CD14-positive monocyte (primary cell): ENCODE results near the gene PEA15. TPM values are rescaled to one million over a fixed set of nuclear protein-coding genes. Genes with fewer than 3 reads are reported as not detected.

Experiments
- DNase-seq, 3 donors: peaks; one replicate each; pipeline ENCODE4 v3.0.0-alpha.2; 2011 to 2022
- H2AFZ ChIP-seq: 2 replicates; pipeline ENCODE4 v1.6.0; 2012; ENCODE audit warnings: mild to moderate bottlenecking, low read depth, low read length, inconsistent platforms; ENCODE audit not compliant: insufficient read depth, poor library complexity, severe bottlenecking
- H3K27ac ChIP-seq, 2 donors: 1 replicate in 1 of 2; 2 replicates in 1 of 2; pipeline ENCODE4 v1.5.1; 2012 to 2013; ENCODE audit warnings: low read length in 2 of 2, control low read depth in 1 of 2, inconsistent platforms in 1 of 2, low read depth in 1 of 2, mild to moderate bottlenecking in 1 of 2
- H3K27me3 ChIP-seq, 2 donors: one replicate each; pipeline versions ENCODE4 v1.6.0 to v1.6.1; 2011 to 2013; ENCODE audit warnings: low read length in 2 of 2; ENCODE audit not compliant: control insufficient read depth in 2 of 2, insufficient read depth in 2 of 2
- H3K36me3 ChIP-seq, 2 donors: replicated peaks in 1 of 2; 1 replicate in 1 of 2; 2 replicates in 1 of 2; pipeline versions ENCODE4 v1.5.1 to v1.6.1; 2012 to 2013; ENCODE audit warnings: low read length in 2 of 2, control low read depth in 1 of 2, inconsistent platforms in 1 of 2, mild to moderate bottlenecking in 1 of 2; ENCODE audit not compliant: insufficient read depth in 2 of 2, control insufficient read depth in 1 of 2
- H3K4me1 ChIP-seq, 2 donors: 1 replicate in 1 of 2; 2 replicates in 1 of 2; pipeline versions ENCODE4 v1.5.1 to v1.6.1; 2012 to 2013; ENCODE audit warnings: low read length in 2 of 2, control low read depth in 1 of 2, inconsistent platforms in 1 of 2, mild to moderate bottlenecking in 1 of 2, moderate library complexity in 1 of 2; ENCODE audit not compliant: insufficient read depth in 2 of 2, control insufficient read depth in 1 of 2
- H3K4me2 ChIP-seq: replicated peaks from 2 replicates; pipeline ENCODE3; 2012; ENCODE audit warnings: low read length, moderate library complexity, mild to moderate bottlenecking; ENCODE audit not compliant: poor library complexity, severe bottlenecking; ENCODE audit errors: extremely low read depth
- H3K4me3 ChIP-seq, 3 experiments: fragments of 200-600 bp in 1 of 3; sonication (generic) in 1 of 3; replicated peaks in 1 of 3; 1 replicate in 2 of 3; 2 replicates in 1 of 3; pipeline ENCODE4 v1.5.1; 2011 to 2013; ENCODE audit warnings: low read length in 3 of 3, mild to moderate bottlenecking in 3 of 3, control low read depth in 2 of 3, low read depth in 2 of 3, inconsistent platforms in 1 of 3, moderate library complexity in 1 of 3
- H3K79me2 ChIP-seq: 2 replicates; pipeline ENCODE4 v1.6.0; 2012; ENCODE audit warnings: mild to moderate bottlenecking, control low read depth, inconsistent platforms, low read length, moderate library complexity; ENCODE audit not compliant: insufficient read depth
- H3K9ac ChIP-seq: 2 replicates; pipeline ENCODE4 v1.6.0; 2017; ENCODE audit warnings: low read length, mild to moderate bottlenecking; ENCODE audit not compliant: insufficient read depth, poor library complexity, severe bottlenecking
- H3K9me3 ChIP-seq, 2 donors: replicated peaks in 1 of 2; 1 replicate in 1 of 2; 2 replicates in 1 of 2; pipeline versions ENCODE4 v1.5.1 to v1.6.1; 2012 to 2013; ENCODE audit warnings: low read length in 2 of 2, control low read depth in 1 of 2; ENCODE audit not compliant: control insufficient read depth in 1 of 2, insufficient read depth in 1 of 2
- H4K20me1 ChIP-seq: 2 replicates; pipeline ENCODE4 v1.6.0; 2012; ENCODE audit warnings: mild to moderate bottlenecking, low read length, control low read depth, moderate library complexity; ENCODE audit not compliant: insufficient read depth
- H3K27ac Mint-ChIP-seq, 7 donors: one replicate each; pipeline ENCODE4 v1.8.0; 2020; ENCODE audit warnings: mild to moderate bottlenecking in 7 of 7, mixed read lengths in 7 of 7, moderate library complexity in 6 of 7, inconsistent platforms in 2 of 7
- H3K27me3 Mint-ChIP-seq, 3 donors: one replicate each; pipeline ENCODE4 v1.8.0; 2021 to 2022; ENCODE audit warnings: low read depth in 3 of 3, mild to moderate bottlenecking in 3 of 3, mixed read lengths in 3 of 3, moderate library complexity in 3 of 3, inconsistent platforms in 1 of 3
- H3K36me3 Mint-ChIP-seq, 2 donors: one replicate each; pipeline ENCODE4 v1.8.0; 2020; ENCODE audit warnings: mixed read lengths in 2 of 2, inconsistent platforms in 1 of 2, mild to moderate bottlenecking in 1 of 2
- H3K4me1 Mint-ChIP-seq: one replicate; pipeline ENCODE4 v1.8.0; 2020; ENCODE audit warnings: mild to moderate bottlenecking, mixed read lengths
- H3K4me3 Mint-ChIP-seq, 2 donors: one replicate each; pipeline ENCODE4 v1.8.0; 2020; ENCODE audit warnings: mild to moderate bottlenecking in 2 of 2, mixed read lengths in 2 of 2, moderate library complexity in 1 of 2
- H3K9me3 Mint-ChIP-seq, 7 donors: one replicate each; pipeline ENCODE4 v1.8.0; 2020 to 2022; ENCODE audit warnings: mixed read lengths in 7 of 7, mild to moderate bottlenecking in 6 of 7, moderate library complexity in 6 of 7, inconsistent platforms in 2 of 7
- WGBS: methylation state at CpG from one replicate; pipeline ENCODE4 v1.1.5; 2013; ENCODE audit warnings: missing lambda C conversion rate; ENCODE audit not compliant: insufficient coverage; 5-methylcytosine and 5-hydroxymethylcytosine counted together
- intact Hi-C, 2 donors: fragments of 100-400 bp; cut with micrococcal nuclease; formaldehyde crosslinking; loops; one replicate each; pipeline versions ENCODE4 v1.15.0 to v1.15.1; 2023
- polyA plus RNA-seq, 3 donors: library from polyadenylated mRNA; depleted of rRNA in 1 of 3; unstranded in 2 of 3; stranded (reverse) in 1 of 3; fragments of 300-500 nt in 2 of 3; fragments of >200 nt in 1 of 3; fragmentation: Illumina TruSeq in 2 of 3; gene quantifications; 1 replicate in 2 of 3; 2 replicates in 1 of 3; pipeline ENCODE4 v1.2.3, GENCODE V29; 2012 to 2021
- TF ChIP-seq, protein P1 (sequence below): fragments of 200-600 bp; IDR thresholded peaks from one replicate; pipeline ENCODE4 v1.8.0; 2022; ENCODE audit warnings: antibody characterized with exemption, mild to moderate bottlenecking

Gene PEA15
- polyA plus RNA-seq, 3 donors = 23.6 to 163 (median 38.1) TPM

DNA sequence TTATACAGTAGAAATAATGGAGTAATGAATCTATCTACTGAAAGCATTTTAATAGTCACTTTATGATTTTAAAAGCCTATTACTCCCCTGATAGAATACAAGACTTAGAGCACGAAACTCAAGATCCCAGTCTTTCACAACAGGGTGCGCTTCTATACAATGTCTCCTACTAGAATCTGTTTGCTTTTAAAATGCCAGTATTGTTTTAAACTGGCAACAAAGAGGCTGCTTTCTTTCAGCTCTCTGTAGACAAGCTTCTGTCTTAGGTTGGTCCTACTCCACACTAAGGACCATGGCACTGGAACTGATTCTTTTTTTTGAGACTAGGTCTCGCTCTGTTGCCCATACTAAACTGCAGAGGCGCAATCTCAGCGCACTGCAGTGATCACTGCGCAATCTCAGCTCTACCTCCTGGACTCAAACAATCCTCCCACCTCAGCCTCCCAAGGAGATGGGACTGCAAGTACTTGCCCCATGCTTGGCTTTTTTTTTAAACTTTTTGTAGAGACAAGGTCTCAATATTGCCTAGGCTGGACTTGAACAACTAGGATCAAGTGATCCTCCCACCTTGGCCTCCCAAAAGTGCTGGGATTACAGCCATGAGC lies 52.3 kb downstream of the PEA15 start:
- no peaks in the 10 kb centered on the region for H3K9me3 Mint-ChIP-seq
- H3K4me2 ChIP-seq = no peak overlapping the region
- H3K4me3 Mint-ChIP-seq = no peak overlapping the region
- H3K4me1 ChIP-seq = peaks cover 15 to 17% of the 10 kb centered on the region in 2 donors
- no peak overlapping the region for H3K9ac ChIP-seq
- H3K36me3 ChIP-seq = peaks cover 8 to 36% of the 10 kb centered on the region in 2 donors
- no peaks in the 10 kb centered on the region for H3K9me3 ChIP-seq
- 100% methylated on average over 1 of the region's 6 CpGs for WGBS
- peaks cover 22 to 47% of the 10 kb centered on the region in 2 donors for H3K36me3 Mint-ChIP-seq
- TF ChIP-seq, protein P1, sequence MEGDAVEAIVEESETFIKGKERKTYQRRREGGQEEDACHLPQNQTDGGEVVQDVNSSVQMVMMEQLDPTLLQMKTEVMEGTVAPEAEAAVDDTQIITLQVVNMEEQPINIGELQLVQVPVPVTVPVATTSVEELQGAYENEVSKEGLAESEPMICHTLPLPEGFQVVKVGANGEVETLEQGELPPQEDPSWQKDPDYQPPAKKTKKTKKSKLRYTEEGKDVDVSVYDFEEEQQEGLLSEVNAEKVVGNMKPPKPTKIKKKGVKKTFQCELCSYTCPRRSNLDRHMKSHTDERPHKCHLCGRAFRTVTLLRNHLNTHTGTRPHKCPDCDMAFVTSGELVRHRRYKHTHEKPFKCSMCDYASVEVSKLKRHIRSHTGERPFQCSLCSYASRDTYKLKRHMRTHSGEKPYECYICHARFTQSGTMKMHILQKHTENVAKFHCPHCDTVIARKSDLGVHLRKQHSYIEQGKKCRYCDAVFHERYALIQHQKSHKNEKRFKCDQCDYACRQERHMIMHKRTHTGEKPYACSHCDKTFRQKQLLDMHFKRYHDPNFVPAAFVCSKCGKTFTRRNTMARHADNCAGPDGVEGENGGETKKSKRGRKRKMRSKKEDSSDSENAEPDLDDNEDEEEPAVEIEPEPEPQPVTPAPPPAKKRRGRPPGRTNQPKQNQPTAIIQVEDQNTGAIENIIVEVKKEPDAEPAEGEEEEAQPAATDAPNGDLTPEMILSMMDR = no peak
- H3K27ac Mint-ChIP-seq = peak overlapping the region in 4 of 7 donors; percentile 43 to 69 (median 53)
- H3K27me3 ChIP-seq = no peaks in the 10 kb centered on the region
- peaks cover 63% of the 10 kb centered on the region for H3K79me2 ChIP-seq
- intact Hi-C loops = loop anchor here in 1 of 2 donors (10.0 kb wide), 1 partner anchor 153 kb away; no protein-coding TSS in a partner anchor
- no peak overlapping the region for H3K27ac ChIP-seq
- DNase-seq = no peak
- no peaks in the 10 kb centered on the region for H3K27me3 Mint-ChIP-seq
- no peak overlapping the region for H2AFZ ChIP-seq
- H4K20me1 ChIP-seq = peaks cover 6% of the 10 kb centered on the region
- H3K4me3 ChIP-seq = no peak overlapping the region
- peaks cover 24% of the 10 kb centered on the region for H3K4me1 Mint-ChIP-seq

DNA sequence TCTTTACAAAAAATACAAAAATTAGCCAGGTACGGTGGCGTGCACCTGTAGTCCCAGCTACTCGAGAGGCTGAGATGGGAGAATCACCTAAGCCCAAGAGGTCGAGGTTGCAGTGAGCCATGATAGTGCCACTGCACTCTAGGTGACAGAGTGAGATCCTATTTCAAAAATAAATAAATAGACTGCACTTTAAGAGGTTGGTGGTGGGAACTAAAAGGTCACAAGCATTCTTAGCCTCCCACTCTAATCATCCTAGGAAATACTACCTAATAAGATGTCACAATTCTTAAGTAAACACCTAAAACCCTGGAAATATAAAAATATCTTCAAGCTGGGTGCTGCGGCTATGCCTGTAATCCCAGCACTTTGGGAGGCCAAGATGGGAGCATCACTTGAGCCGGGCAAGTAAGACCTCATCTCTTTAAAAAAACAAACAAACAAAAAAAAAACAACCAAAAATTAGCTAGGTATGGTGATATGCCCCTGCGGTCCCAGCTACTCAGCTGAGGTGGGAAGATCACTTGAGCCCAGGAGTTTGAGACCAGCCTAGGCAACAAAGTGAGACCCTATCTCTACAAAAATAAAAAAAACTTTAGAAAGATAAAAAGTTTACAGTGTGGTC lies 53.1 kb downstream of the PEA15 start:
- Mint-ChIP-seq H3K27me3 (peaks cover 0 to 1% (median 0%) of the 10 kb centered on the region in 3 donors), H3K27ac (no peak overlapping the region), H3K4me1 (peaks cover 28% of the 10 kb centered on the region), H3K9me3 (no peaks in the 10 kb centered on the region), H3K36me3 (peaks cover 17 to 44% of the 10 kb centered on the region in 2 donors), H3K4me3 (no peak overlapping the region)
- H3K36me3 ChIP-seq = peaks cover 8 to 36% of the 10 kb centered on the region in 2 donors
- H3K27ac ChIP-seq = no peak overlapping the region
- WGBS = 98% methylated on average over 6 of the region's 7 CpGs
- H3K9me3 ChIP-seq = no peaks in the 10 kb centered on the region
- no peak overlapping the region for H3K4me3 ChIP-seq
- H3K27me3 ChIP-seq = no peaks in the 10 kb centered on the region
- TF ChIP-seq, protein P1 = no peak
- no peak overlapping the region for H2AFZ ChIP-seq
- DNase-seq = no peak
- no peak overlapping the region for H3K4me2 ChIP-seq
- H3K79me2 ChIP-seq = peaks cover 63% of the 10 kb centered on the region
- no peak overlapping the region for H3K9ac ChIP-seq
- H4K20me1 ChIP-seq = peaks cover 6% of the 10 kb centered on the region
- H3K4me1 ChIP-seq = peaks cover 21 to 22% of the 10 kb centered on the region in 2 donors
- intact Hi-C loops = loop anchor here in 1 of 2 donors (10.0 kb wide), 1 partner anchor 153 kb away; no protein-coding TSS in a partner anchor
